VCaP (cell line): ENCODE measurements around the gene RASA2.

Experiments
- H3K27ac ChIP-seq: fragments of 450-650 bp; 2 replicates; pipeline ENCODE4 v1.5.1; 2017
- CTCF ChIP-seq: fragments of 450-650 bp; conservative IDR thresholded peaks from 2 replicates; pipeline ENCODE4 v1.5.1; 2017; ENCODE audit warnings: mild to moderate bottlenecking, moderate library complexity

RASA2 gene

GRCh38 chr3:141547791-141548190, 61.0 kb downstream of the RASA2 start:
- H3K27ac ChIP-seq = no peak overlapping the region
- TF ChIP-seq CTCF = no peak

GRCh38 chr3:141550926-141551665, 64.3 kb downstream of the RASA2 start:
- TF ChIP-seq CTCF = no peak
- no peak overlapping the region for H3K27ac ChIP-seq

- no peak for TF ChIP-seq CTCF
- H3K27ac ChIP-seq = no peak overlapping the region
These were observed 65.7 kb downstream of the RASA2 start for GRCh38 chr3:141552440-141552991.

- no peak overlapping the region for H3K27ac ChIP-seq
- no peak for TF ChIP-seq CTCF
These were observed 66.2 kb downstream of the RASA2 start for GRCh38 chr3:141553055-141553454.

- no peak for TF ChIP-seq CTCF
- no peak overlapping the region for H3K27ac ChIP-seq
These were observed 69.2 kb downstream of the RASA2 start for GRCh38 chr3:141556034-141556433.

- H3K27ac ChIP-seq = peak overlapping the region; percentile 27
- no peak for TF ChIP-seq CTCF
These were observed 71.3 kb downstream of the RASA2 start for GRCh38 chr3:141557961-141558706.

- peak; percentile 99 for TF ChIP-seq CTCF
- H3K27ac ChIP-seq = no peak overlapping the region
These were observed 74.7 kb downstream of the RASA2 start for GRCh38 chr3:141561426-141562034.
